Fibroblast of lung (primary cell): ENCODE measurements around the gene SETBP1.

Experiments
- EZH2 ChIP-seq: IDR thresholded peaks from 2 replicates; pipeline ENCODE4 v1.5.1; 2012; ENCODE audit warnings: low read length, control low read depth, mild to moderate bottlenecking; ENCODE audit errors: missing control alignments
- TF ChIP-seq, protein P1 (sequence below), 2 donors: IDR thresholded peaks in 1 of 2; conservative IDR thresholded peaks in 1 of 2; 1 replicate in 1 of 2; 2 replicates in 1 of 2; pipeline ENCODE4 v1.5.1; 2011 to 2012; ENCODE audit warnings: low read length in 2 of 2, control low read depth in 1 of 2, inconsistent platforms in 1 of 2, low read depth in 1 of 2, mild to moderate bottlenecking in 1 of 2

DNA sequence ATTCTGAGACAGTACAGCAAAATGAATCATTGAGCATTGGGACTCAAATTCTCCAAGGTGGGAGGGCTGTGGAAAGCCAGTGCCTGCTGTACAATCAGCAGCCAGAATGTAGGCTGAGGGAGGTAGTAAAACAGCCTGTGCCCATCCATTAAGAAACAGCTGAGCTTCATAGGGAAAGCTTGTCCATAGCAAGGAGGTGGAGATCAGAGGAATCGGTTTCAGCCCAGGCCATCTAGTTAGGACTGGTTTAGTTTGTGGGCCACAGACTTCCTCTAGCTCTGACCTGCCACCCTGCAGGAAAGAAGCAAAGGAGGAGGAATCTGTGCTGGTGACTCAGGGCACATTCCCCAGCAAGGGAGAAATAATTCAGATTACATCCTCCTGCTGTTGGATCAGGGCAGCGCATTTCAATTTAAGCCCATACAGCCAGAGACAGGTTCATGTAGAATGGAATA lies 333.4 kb downstream of the SETBP1 start:
- TF ChIP-seq EZH2 = no peak
- TF ChIP-seq, protein P1, sequence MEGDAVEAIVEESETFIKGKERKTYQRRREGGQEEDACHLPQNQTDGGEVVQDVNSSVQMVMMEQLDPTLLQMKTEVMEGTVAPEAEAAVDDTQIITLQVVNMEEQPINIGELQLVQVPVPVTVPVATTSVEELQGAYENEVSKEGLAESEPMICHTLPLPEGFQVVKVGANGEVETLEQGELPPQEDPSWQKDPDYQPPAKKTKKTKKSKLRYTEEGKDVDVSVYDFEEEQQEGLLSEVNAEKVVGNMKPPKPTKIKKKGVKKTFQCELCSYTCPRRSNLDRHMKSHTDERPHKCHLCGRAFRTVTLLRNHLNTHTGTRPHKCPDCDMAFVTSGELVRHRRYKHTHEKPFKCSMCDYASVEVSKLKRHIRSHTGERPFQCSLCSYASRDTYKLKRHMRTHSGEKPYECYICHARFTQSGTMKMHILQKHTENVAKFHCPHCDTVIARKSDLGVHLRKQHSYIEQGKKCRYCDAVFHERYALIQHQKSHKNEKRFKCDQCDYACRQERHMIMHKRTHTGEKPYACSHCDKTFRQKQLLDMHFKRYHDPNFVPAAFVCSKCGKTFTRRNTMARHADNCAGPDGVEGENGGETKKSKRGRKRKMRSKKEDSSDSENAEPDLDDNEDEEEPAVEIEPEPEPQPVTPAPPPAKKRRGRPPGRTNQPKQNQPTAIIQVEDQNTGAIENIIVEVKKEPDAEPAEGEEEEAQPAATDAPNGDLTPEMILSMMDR (conservative IDR thresholded peaks at IDR 0.05 in 1 of 2, IDR thresholded peaks at IDR 0.05 in 1 of 2; ENCODE audit: low read depth in 1 of 2, low read length in 2 of 2) = peak; percentile 41 to 45
